Mucosa of rectum (tissue), 2 donors: ENCODE measurements around the gene NFIA.

Experiments
- H3K27ac ChIP-seq, 2 donors: one replicate each; pipeline ENCODE4 v1.7.0; 2013; ENCODE audit warnings: inconsistent platforms in 2 of 2, low read depth in 2 of 2, low read length in 2 of 2
- H3K27me3 ChIP-seq, 2 donors: one replicate each; pipeline ENCODE4 v1.7.0; 2013; ENCODE audit warnings: low read length in 2 of 2; ENCODE audit not compliant: control insufficient read depth in 2 of 2, insufficient read depth in 2 of 2
- H3K36me3 ChIP-seq, 2 donors: one replicate each; pipeline ENCODE4 v1.7.0; 2013; ENCODE audit warnings: low read length in 2 of 2; ENCODE audit not compliant: control insufficient read depth in 2 of 2, insufficient read depth in 2 of 2
- H3K4me1 ChIP-seq, 2 donors: one replicate each; pipeline ENCODE4 v1.7.0; 2013; ENCODE audit warnings: low read length in 2 of 2, mild to moderate bottlenecking in 1 of 2; ENCODE audit not compliant: control insufficient read depth in 2 of 2, insufficient read depth in 2 of 2
- H3K4me3 ChIP-seq, 2 donors: one replicate each; pipeline ENCODE4 v1.7.0; 2013; ENCODE audit warnings: low read length in 2 of 2
- H3K9ac ChIP-seq, 2 donors: one replicate each; pipeline ENCODE4 v1.7.0; 2013; ENCODE audit warnings: low read length in 2 of 2, low read depth in 1 of 2, mild to moderate bottlenecking in 1 of 2
- H3K9me3 ChIP-seq, 2 donors: one replicate each; pipeline ENCODE4 v1.7.0; 2013; ENCODE audit warnings: low read length in 2 of 2; ENCODE audit not compliant: control insufficient read depth in 2 of 2
- donor health status: healthy.
- donor health status: Normal muscosa, but diverticular disease.

The NFIA gene

GRCh38 chr1:61439234-61439633 is 356.9 kb downstream of the NFIA start:
- H3K36me3 ChIP-seq: no peaks in the 10 kb centered on the region
- H3K4me3 ChIP-seq: no peak overlapping the region
- H3K9ac ChIP-seq: no peak overlapping the region
- H3K27ac ChIP-seq: no peak overlapping the region
- H3K4me1 ChIP-seq: peaks cover 4 to 6% of the 10 kb centered on the region in 2 donors
- H3K9me3 ChIP-seq: no peaks in the 10 kb centered on the region
- H3K27me3 ChIP-seq: no peaks in the 10 kb centered on the region

DNA sequence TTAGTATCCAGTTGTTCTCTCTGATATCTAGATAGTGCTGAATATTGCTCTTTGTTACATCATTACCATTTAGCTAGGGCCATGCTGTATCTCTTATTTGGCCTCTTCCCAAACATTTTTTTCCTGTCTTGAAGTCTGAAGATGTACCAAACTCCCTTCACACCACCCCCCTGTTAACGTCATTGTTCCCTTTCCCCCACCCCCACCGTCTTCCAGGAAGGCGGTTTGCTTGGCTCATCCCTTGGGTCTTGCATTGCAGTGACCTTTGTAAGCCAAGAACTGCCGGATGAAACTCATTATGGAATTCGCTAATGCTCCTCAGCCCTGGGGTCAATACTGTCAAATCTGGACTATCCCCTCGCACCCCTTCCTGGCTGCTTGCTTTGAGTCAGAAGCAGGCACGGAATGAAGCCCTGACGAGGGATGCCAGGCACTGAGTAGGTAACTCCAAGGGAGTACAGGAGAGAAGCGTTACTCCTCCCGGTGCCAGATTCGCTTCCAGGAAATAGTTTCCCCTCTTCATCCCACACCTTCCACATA is 359.4 kb downstream of the NFIA start:
- peaks cover 12 to 26% of the 10 kb centered on the region in 2 donors for H3K4me1 ChIP-seq
- no peak overlapping the region for H3K9ac ChIP-seq
- H3K36me3 ChIP-seq: no peaks in the 10 kb centered on the region
- no peak overlapping the region for H3K27ac ChIP-seq
- no peaks in the 10 kb centered on the region for H3K27me3 ChIP-seq
- H3K4me3 ChIP-seq: no peak overlapping the region
- H3K9me3 ChIP-seq: no peaks in the 10 kb centered on the region

DNA sequence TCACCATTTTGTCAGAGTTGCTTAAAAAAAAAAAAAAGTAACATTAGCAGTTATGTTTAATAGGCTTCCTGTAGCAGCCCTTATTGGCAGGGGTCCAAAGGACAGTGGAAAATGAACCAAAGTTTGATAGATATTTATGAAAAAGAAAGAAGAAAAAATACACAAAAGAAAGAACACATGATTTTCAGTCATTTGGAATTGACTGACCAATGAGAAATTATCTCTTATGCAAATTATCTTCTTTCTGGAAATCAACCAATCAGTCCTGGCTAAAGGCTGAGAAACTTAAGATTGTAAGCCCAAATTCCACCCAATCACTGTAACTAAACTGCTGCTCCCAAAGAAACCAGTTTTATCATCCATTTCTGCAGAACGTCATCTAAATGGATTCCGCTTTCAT is 360.2 kb downstream of the NFIA start:
- Histone ChIP-seq H3K4me1 (peaks cover 12 to 27% of the 10 kb centered on the region in 2 donors), H3K27me3 (no peaks in the 10 kb centered on the region), H3K4me3 (no peak overlapping the region), H3K9ac (no peak overlapping the region), H3K9me3 (no peaks in the 10 kb centered on the region), H3K27ac (no peak overlapping the region), H3K36me3 (no peaks in the 10 kb centered on the region)

- no peaks in the 10 kb centered on the region for H3K9me3 ChIP-seq
- H3K27ac ChIP-seq: peak overlapping the region; percentile 64 to 74
- H3K27me3 ChIP-seq: no peaks in the 10 kb centered on the region
- H3K4me3 ChIP-seq: no peak overlapping the region
- H3K9ac ChIP-seq: no peak overlapping the region
- no peaks in the 10 kb centered on the region for H3K36me3 ChIP-seq
- peaks cover 12 to 31% of the 10 kb centered on the region in 2 donors for H3K4me1 ChIP-seq
Measured at GRCh38 chr1:61444288-61444687, 361.9 kb downstream of the NFIA start.

- Histone ChIP-seq H3K4me1 (peaks cover 19 to 42% of the 10 kb centered on the region in 2 donors), H3K27ac (peak overlapping the region; percentile 60 to 74)
Measured at GRCh38 chr1:61445269-61445825, 363.0 kb downstream of the NFIA start.

GRCh38 chr1:61446531-61446991 is 364.2 kb downstream of the NFIA start:
- Histone ChIP-seq H3K27me3 (no peaks in the 10 kb centered on the region), H3K4me1 (peaks cover 27 to 54% of the 10 kb centered on the region in 2 donors), H3K36me3 (no peaks in the 10 kb centered on the region), H3K9me3 (no peaks in the 10 kb centered on the region), H3K9ac (no peak overlapping the region), H3K27ac (peak overlapping the region; percentile 60 to 74), H3K4me3 (no peak overlapping the region)

More at GRCh38 chr1:61445269-61445825, 363.0 kb downstream of the NFIA start:
- Histone ChIP-seq H3K9ac (no peak overlapping the region), H3K27me3 (no peaks in the 10 kb centered on the region), H3K4me3 (no peak overlapping the region), H3K36me3 (no peaks in the 10 kb centered on the region), H3K9me3 (no peaks in the 10 kb centered on the region)

GRCh38 chr1:61447106-61447967 is 365.0 kb downstream of the NFIA start:
- Histone ChIP-seq H3K27me3 (no peaks in the 10 kb centered on the region), H3K4me1 (peaks cover 28 to 59% of the 10 kb centered on the region in 2 donors), H3K9ac (no peak overlapping the region), H3K27ac (no peak overlapping the region), H3K36me3 (no peaks in the 10 kb centered on the region), H3K4me3 (no peak overlapping the region), H3K9me3 (no peaks in the 10 kb centered on the region)

DNA sequence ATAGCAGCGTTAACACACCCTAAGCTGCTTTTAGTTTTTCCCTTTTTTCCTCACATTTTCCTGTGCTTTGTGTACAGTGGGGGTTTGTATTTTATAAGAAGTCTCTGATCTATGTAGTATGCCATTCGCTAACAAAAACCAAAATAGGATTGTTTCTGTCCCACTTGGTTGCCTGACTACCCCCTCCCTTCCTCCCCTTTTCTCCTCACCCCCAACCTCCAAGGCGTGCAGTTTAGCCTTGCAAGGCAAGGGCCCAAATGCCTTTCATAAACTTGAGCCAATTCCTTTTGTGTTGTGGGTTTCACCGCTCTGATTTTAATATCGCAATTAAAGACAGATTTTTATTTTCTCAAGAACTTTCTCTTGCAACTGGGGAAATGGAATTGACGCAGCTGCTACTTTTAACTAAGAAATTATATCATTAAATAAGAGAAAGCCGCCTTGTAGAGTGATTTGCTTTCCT is 365.6 kb downstream of the NFIA start:
- H3K9ac ChIP-seq: no peak overlapping the region
- no peak overlapping the region for H3K4me3 ChIP-seq
- peaks cover 34 to 66% of the 10 kb centered on the region in 2 donors for H3K4me1 ChIP-seq
- no peaks in the 10 kb centered on the region for H3K36me3 ChIP-seq
- no peak overlapping the region for H3K27ac ChIP-seq
- H3K27me3 ChIP-seq: no peaks in the 10 kb centered on the region
- no peaks in the 10 kb centered on the region for H3K9me3 ChIP-seq

- H3K4me3 ChIP-seq: no peak overlapping the region
- H3K27me3 ChIP-seq: no peaks in the 10 kb centered on the region
- no peaks in the 10 kb centered on the region for H3K36me3 ChIP-seq
- peaks cover 39 to 66% of the 10 kb centered on the region in 2 donors for H3K4me1 ChIP-seq
- H3K9me3 ChIP-seq: no peaks in the 10 kb centered on the region
- H3K9ac ChIP-seq: no peak overlapping the region
- H3K27ac ChIP-seq: peak overlapping the region in 1 of 2 donors; percentile 80
Measured at GRCh38 chr1:61448914-61449313, 366.6 kb downstream of the NFIA start.

DNA sequence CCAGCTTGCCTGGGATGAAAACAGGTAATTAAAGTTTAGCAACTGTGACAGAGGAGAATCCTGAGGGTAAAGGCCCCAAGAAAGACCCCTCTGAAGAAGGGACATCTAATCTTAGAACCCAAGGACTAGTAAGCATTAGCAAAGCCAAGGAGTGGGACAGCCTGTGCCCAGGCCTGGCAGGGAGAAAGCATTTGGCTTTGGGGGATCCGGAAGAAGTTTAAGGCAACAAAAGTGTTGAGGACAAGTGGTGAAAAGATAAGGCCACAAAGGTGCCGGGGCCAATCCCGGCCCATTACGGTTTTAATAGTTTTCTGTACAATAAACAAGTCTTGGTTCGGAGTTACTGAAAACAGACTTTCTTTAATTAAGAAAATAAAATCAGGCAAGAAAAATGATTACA is 367.0 kb downstream of the NFIA start:
- Histone ChIP-seq H3K4me3 (no peak overlapping the region), H3K9me3 (no peaks in the 10 kb centered on the region), H3K27me3 (no peaks in the 10 kb centered on the region), H3K4me1 (peaks cover 39 to 66% of the 10 kb centered on the region in 2 donors), H3K27ac (peak overlapping the region in 1 of 2 donors; percentile 80), H3K9ac (no peak overlapping the region), H3K36me3 (no peaks in the 10 kb centered on the region)
